A549 (cell line): ENCODE results near the gene C5AR2. TPM values are rescaled to one million over a fixed set of nuclear protein-coding genes. Genes with fewer than 3 reads are reported as not detected.

Source experiments
- ATAC-seq, 2 experiments: fragments of 200-7000 bp in 1 of 2; fragments of >200 bp in 1 of 2; cut with Nextera tagmentation in 1 of 2; cut with Tn5 transposase in 1 of 2; 3 replicates each; pipeline versions ENCODE4 v1.8.0 to v1.9.1; 2018 to 2020; ENCODE audit warnings: mild to moderate bottlenecking in 1 of 2, moderate library complexity in 1 of 2
- CTCF ChIA-PET: fragments of 300-600 bp; sonication (Branson Sonifier 250); formaldehyde crosslinking; extraction: SDS; loops from one replicate; lab custom pipeline; 2021; ENCODE audit warnings: antibody characterized with exemption, inconsistent platforms; lab: Yijun Ruan, JAX
- POLR2A ChIA-PET: fragments of 350-600 bp; formaldehyde crosslinking; extraction: SDS; loops from one replicate; lab custom pipeline; 2021; ENCODE audit warnings: antibody characterized with exemption, inconsistent platforms; lab: Yijun Ruan, JAX
- DNase-seq, 2 experiments: peaks; one replicate each; pipeline versions ENCODE4 v3.0.0 to v3.0.0-alpha.2; 2011 to 2016; ENCODE audit warnings: low read depth in 1 of 2, low spot score in 1 of 2
- FAIRE-seq: peaks from 2 replicates; lab custom pipeline; 2011; peaks lifted over from hg19 to GRCh38; lab: Jason Lieb, UNC
- H3K27ac ChIP-seq, 2 experiments: fragments of >200 bp; sonication (Bioruptor Twin); formaldehyde crosslinking; 3 replicates each; pipeline ENCODE4 v1.5.1; 2016 to 2017
- H3K4me1 ChIP-seq: fragments of >200 bp; sonication (Bioruptor Twin); formaldehyde crosslinking; 3 replicates; pipeline ENCODE4 v1.6.1; 2016
- H3K4me2 ChIP-seq: fragments of >200 bp; sonication (Bioruptor Twin); formaldehyde crosslinking; 3 replicates; pipeline ENCODE4 v1.6.1; 2016
- H3K4me3 ChIP-seq: fragments of >200 bp; sonication (Bioruptor Twin); formaldehyde crosslinking; 3 replicates; pipeline ENCODE4 v1.5.1; 2016
- H3K9me3 ChIP-seq: fragments of >200 bp; sonication (Bioruptor Twin); formaldehyde crosslinking; 3 replicates; pipeline ENCODE4 v1.6.1; 2016
- CBX2 ChIP-seq: fragments of 200-600 bp; sonication (generic); IDR thresholded peaks from 2 replicates; pipeline ENCODE4 v1.6.1; 2016; ENCODE audit warnings: low read depth, mild to moderate bottlenecking, borderline replicate concordance
- CTCF ChIP-seq: fragments of >200 bp; sonication (Bioruptor Twin); formaldehyde crosslinking; IDR thresholded peaks from 3 replicates; pipeline ENCODE4 v1.5.1; 2016
- E2F6 ChIP-seq: IDR thresholded peaks from 2 replicates; pipeline ENCODE4 v1.6.1; 2012; ENCODE audit warnings: low read depth, borderline replicate concordance
- EHF ChIP-seq: fragments of 250-450 bp; sonication (Bioruptor Pico); IDR thresholded peaks from 2 replicates; pipeline ENCODE4 v1.5.0; 2020; ENCODE audit warnings: mild to moderate bottlenecking
- EHMT2 ChIP-seq: fragments of 200-600 bp; sonication (generic); IDR thresholded peaks from 2 replicates; pipeline ENCODE4 v1.6.1; 2016; ENCODE audit warnings: antibody characterized with exemption, low read depth, mild to moderate bottlenecking, moderate library complexity
- ESRRA ChIP-seq: fragments of 150-350 bp; IDR thresholded peaks from 2 replicates; pipeline ENCODE4 v1.6.1; 2014; ENCODE audit warnings: mild to moderate bottlenecking, low read length, borderline replicate concordance
- FOXS1 ChIP-seq: fragments of 250-450 bp; sonication (Bioruptor Pico); IDR thresholded peaks from 2 replicates; pipeline ENCODE4 v1.5.0; 2020; ENCODE audit warnings: mild to moderate bottlenecking, moderate library complexity
- GATA3 ChIP-seq: IDR thresholded peaks from 2 replicates; pipeline ENCODE4 v1.6.1; 2012; ENCODE audit warnings: borderline replicate concordance
- HDAC2 ChIP-seq: fragments of 200-600 bp; sonication (generic); IDR thresholded peaks from 2 replicates; pipeline ENCODE4 v1.6.1; 2016
- HES2 ChIP-seq: fragments of >200 bp; sonication (Bioruptor Twin); formaldehyde crosslinking; IDR thresholded peaks from 2 replicates; pipeline ENCODE4 v1.6.1; 2016
- HOXA7 ChIP-seq: fragments of 250-450 bp; sonication (Bioruptor Pico); IDR thresholded peaks from 2 replicates; pipeline ENCODE4 v1.5.0; 2020; ENCODE audit warnings: mild to moderate bottlenecking, moderate library complexity
- HOXB13 ChIP-seq: fragments of 250-450 bp; sonication (Bioruptor Pico); IDR thresholded peaks from 2 replicates; pipeline ENCODE4 v1.5.0; 2020; ENCODE audit warnings: low read depth, mild to moderate bottlenecking, moderate library complexity
- HOXB5 ChIP-seq: fragments of 250-450 bp; sonication (Bioruptor Pico); IDR thresholded peaks from 2 replicates; pipeline ENCODE4 v1.5.0; 2020; ENCODE audit warnings: mild to moderate bottlenecking, moderate library complexity
- JUN ChIP-seq, 2 experiments: fragments of >200 bp; sonication (Bioruptor Twin); formaldehyde crosslinking; IDR thresholded peaks; 2 replicates in 1 of 2; 3 replicates in 1 of 2; pipeline ENCODE4 v1.6.1; 2016 to 2017
- JUNB ChIP-seq: fragments of >200 bp; sonication (Bioruptor Twin); formaldehyde crosslinking; IDR thresholded peaks from 2 replicates; pipeline ENCODE4 v1.6.1; 2016
- MAX ChIP-seq: IDR thresholded peaks from 2 replicates; pipeline ENCODE4 v1.6.1; 2012
- NFE2L2 ChIP-seq: fragments of 150-350 bp; conservative IDR thresholded peaks from 2 replicates; pipeline ENCODE4 v1.6.1; 2014; ENCODE audit warnings: low read length
- NPAS2 ChIP-seq: fragments of 250-450 bp; sonication (Bioruptor Pico); IDR thresholded peaks from 2 replicates; pipeline ENCODE4 v1.8.0; 2022; ENCODE audit warnings: mild to moderate bottlenecking, moderate library complexity, borderline replicate concordance
- NR3C1 ChIP-seq: fragments of >200 bp; sonication (Bioruptor Twin); formaldehyde crosslinking; IDR thresholded peaks from 3 replicates; pipeline ENCODE4 v1.6.1; 2017
- PBX3 ChIP-seq: IDR thresholded peaks from 2 replicates; pipeline ENCODE4 v1.6.1; 2012
- RARB ChIP-seq: fragments of 250-450 bp; sonication (Bioruptor Pico); IDR thresholded peaks from 2 replicates; pipeline ENCODE4 v1.8.0; 2021; ENCODE audit warnings: mild to moderate bottlenecking, moderate library complexity
- RCOR1 ChIP-seq: fragments of 150-350 bp; IDR thresholded peaks from 2 replicates; pipeline ENCODE4 v1.6.1; 2014; ENCODE audit warnings: antibody characterized with exemption, low read length, low read depth
- RNF2 ChIP-seq: fragments of 200-600 bp; sonication (generic); IDR thresholded peaks from 2 replicates; pipeline ENCODE4 v1.6.1; 2016; ENCODE audit warnings: low read depth, mild to moderate bottlenecking, antibody characterized with exemption, moderate library complexity, borderline replicate concordance
- SMC3 ChIP-seq: fragments of >200 bp; sonication (Bioruptor Twin); formaldehyde crosslinking; IDR thresholded peaks from 3 replicates; pipeline ENCODE4 v1.6.1; 2018; ENCODE audit warnings: inconsistent platforms
- TFCP2L1 ChIP-seq: fragments of 250-450 bp; sonication (Bioruptor Pico); IDR thresholded peaks from 2 replicates; pipeline ENCODE4 v1.5.0; 2021; ENCODE audit warnings: mild to moderate bottlenecking
- TP53 ChIP-seq: fragments of 250-450 bp; sonication (Bioruptor Pico); IDR thresholded peaks from 2 replicates; pipeline ENCODE4 v1.5.0; 2021; ENCODE audit warnings: mild to moderate bottlenecking, moderate library complexity
- ZC3H11A ChIP-seq: fragments of 450-650 bp; IDR thresholded peaks from 2 replicates; pipeline ENCODE4 v1.6.1; 2014; ENCODE audit warnings: antibody characterized with exemption, mild to moderate bottlenecking
- ZFP36 ChIP-seq: fragments of 450-650 bp; IDR thresholded peaks from 2 replicates; pipeline ENCODE4 v1.6.1; 2014; ENCODE audit warnings: borderline replicate concordance; ENCODE audit not compliant: partially characterized antibody
- ZSCAN20 ChIP-seq: fragments of 250-450 bp; sonication (Bioruptor Pico); IDR thresholded peaks from 2 replicates; pipeline ENCODE4 v1.8.0; 2022; ENCODE audit warnings: mild to moderate bottlenecking, moderate library complexity
- WGBS: methylation state at CpG from one replicate; pipeline ENCODE4 v1.1.6; 2017; ENCODE audit errors: missing lambda C conversion rate; 5-methylcytosine and 5-hydroxymethylcytosine counted together
- polyA plus RNA-seq, 4 experiments: library from polyadenylated mRNA; depleted of rRNA in 3 of 4; stranded (reverse); fragments of >200 nt; fragmentation: RNase III in 1 of 4; extraction: RNeasy Plus Mini Kit Qiagen cat#74134 plus additional on column Dnase treatment in 1 of 4; gene quantifications; 2 replicates in 3 of 4; 3 replicates in 1 of 4; pipeline ENCODE4 v1.2.3, GENCODE V29; 2011 to 2017

The C5AR2 gene
- polyA plus RNA-seq, 2 of the 4 experiments (the other 2 are of a cell fraction), result 0.25 to 0.28 TPM

- no peak for DNase-seq
- ChIA-PET CTCF (interaction anchor here (0.6 to 11.0 kb wide), 8 partner anchors 10 to 252 kb away, joined by 3 to 138 read pairs (median 4); partner anchors contain the start of gene DHX34), POLR2A (no interaction called here)
- H3K9me3 ChIP-seq, result no peaks in the 10 kb centered on the region
- 0 out of 3 replicates have a peak, but pooled peaks cover 6% of the 10 kb centered on the region for H3K4me1 ChIP-seq
- no peak overlapping the region for H3K4me3 ChIP-seq
- no peak for FAIRE-seq
- no peak overlapping the region for H3K4me2 ChIP-seq
- whole genome bisulfite sequencing, result 94% methylated on average over 6 of the region's 6 CpGs
- no peak for ATAC-seq
- H3K27ac ChIP-seq, result no peak overlapping the region
- TF ChIP-seq ZSCAN20 (CRISPR knock-in tag) (no peak), ZFP36 (no peak), FOXS1 (no peak), PBX3 (no peak), GATA3 (no peak), E2F6 (no peak), MAX (no peak), RCOR1 (no peak), HOXB13 (no peak), TFCP2L1 (CRISPR knock-in tag) (no peak), JUN (IDR thresholded peaks at IDR 0.05) (no peak), HOXB5 (no peak), JUNB (no peak), SMC3 (no peak)
Observed at GRCh38 chr19:47380559-47380958, 48.6 kb downstream of the C5AR2 start.

- Histone ChIP-seq H3K4me1 (0 out of 3 replicates have a peak, but pooled peaks cover 6% of the 10 kb centered on the region), H3K27ac (no peak overlapping the region)
- 89% methylated on average over 10 of the region's 14 CpGs for WGBS
- no peak for TF ChIP-seq TP53
- no peak for TF ChIP-seq HOXB13
- no peak for TF ChIP-seq E2F6
- TF ChIP-seq GATA3, result no peak
- TF ChIP-seq HES2, result no peak
- no peak for TF ChIP-seq HOXA7 (CRISPR knock-in tag)
- no peak for TF ChIP-seq CTCF
- TF ChIP-seq EHF, result no peak
- no peak for TF ChIP-seq HDAC2
- TF ChIP-seq NPAS2 (CRISPR knock-in tag), result no peak
- no peak for TF ChIP-seq NR3C1
- no peak for TF ChIP-seq ESRRA
- no peak for TF ChIP-seq RNF2
- no peak for TF ChIP-seq RARB (CRISPR knock-in tag)
- no peak for TF ChIP-seq ZC3H11A
- no peak for TF ChIP-seq EHMT2
- no peak for TF ChIP-seq CBX2
- TF ChIP-seq NFE2L2, result no peak
- no peak for TF ChIP-seq HOXB5
- TF ChIP-seq, all 56 proteins: peak for 0
- H3K4me3 ChIP-seq, result no peak overlapping the region
- H3K9me3 ChIP-seq, result no peaks in the 10 kb centered on the region
- DNase-seq (no peak), ATAC-seq (peak in 1 of 2 experiments; percentile 4; a peak in 1 of 6 replicates), FAIRE-seq (no peak)
- POLR2A ChIA-PET, result no interaction called here
- CTCF ChIA-PET, result interaction anchor here (0.6 to 11.0 kb wide), 8 partner anchors 9 to 253 kb away, joined by 3 to 138 read pairs (median 6); partner anchors contain the start of gene DHX34
- H3K4me2 ChIP-seq, result no peak overlapping the region
Observed at GRCh38 chr19:47381121-47381520, 49.1 kb downstream of the C5AR2 start.
